ENCODE data around the gene LDLRAD4.

The LDLRAD4 gene

GRCh38 chr18:13573750-13574149 is 355.2 kb downstream of the LDLRAD4 start:
- DNase-seq (ENCODE audit: low spot score): no peak

DNA sequence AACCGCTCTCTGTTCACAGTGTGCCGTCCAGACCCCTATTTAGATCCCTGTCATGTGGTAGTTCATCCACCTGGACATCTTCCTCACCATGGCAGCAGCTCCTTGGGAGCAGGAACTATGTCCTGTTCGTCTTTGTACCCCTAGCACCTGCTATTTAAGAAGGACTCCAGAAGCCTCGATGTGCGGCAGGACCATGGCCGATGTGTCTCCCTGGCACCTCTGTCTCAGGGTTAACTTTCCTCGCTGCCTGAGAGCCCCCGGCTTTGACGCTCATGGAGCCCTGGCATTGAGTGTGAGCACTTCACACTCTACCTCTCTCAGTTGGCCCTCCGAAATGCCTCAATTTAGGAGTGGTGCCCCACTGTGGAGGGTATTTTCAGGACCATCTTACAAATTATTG is 355.8 kb downstream of the LDLRAD4 start:
- DNase-seq (ENCODE audit: low spot score): no peak

DNA sequence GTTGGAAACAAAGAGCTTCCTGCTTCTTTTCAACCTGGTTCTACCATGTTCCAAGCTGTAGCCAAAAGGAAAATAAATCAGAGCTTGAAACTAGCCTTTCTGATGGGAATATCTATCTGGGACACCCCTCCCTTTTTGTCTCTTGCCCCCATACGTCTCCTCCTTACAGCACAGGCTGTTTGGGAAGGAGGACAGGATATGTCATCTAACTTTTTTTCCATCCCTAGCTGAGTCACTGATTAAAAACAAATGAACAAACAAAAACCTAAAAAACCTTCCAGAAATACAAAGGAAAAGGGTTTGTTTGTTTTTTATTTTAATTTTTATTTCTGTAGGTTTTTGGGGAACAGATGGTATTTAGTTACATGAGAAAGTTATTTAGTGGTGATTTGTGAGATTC is 356.2 kb downstream of the LDLRAD4 start:
- no peak for DNase-seq (ENCODE audit: low spot score)

DNA sequence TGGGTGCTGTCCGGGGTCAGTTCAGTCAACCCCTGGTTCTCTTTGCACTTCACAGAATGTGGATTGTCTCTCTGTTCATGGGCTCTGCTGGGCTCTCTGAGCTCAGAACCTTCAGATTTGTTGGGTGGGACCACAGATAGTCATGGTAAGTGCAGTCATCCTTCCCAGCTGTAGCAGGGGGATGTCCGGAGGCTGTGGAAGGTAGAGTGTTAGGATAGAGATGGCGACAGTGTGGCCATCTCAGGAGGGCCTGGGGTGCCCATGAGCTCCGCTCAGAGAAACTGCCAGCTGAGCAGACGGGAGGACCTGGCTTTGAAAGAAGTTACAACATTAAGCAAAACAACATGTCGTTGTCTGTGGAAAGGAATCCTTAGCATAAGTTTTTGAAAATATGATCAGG is 358.0 kb downstream of the LDLRAD4 start:
- DNase-seq (ENCODE audit: low spot score): no peak

- DNase-seq (ENCODE audit: low spot score): no peak
Measured at GRCh38 chr18:13577091-13577697, 358.6 kb downstream of the LDLRAD4 start.

- no peak for DNase-seq (ENCODE audit: low spot score)
Measured at GRCh38 chr18:13577781-13578180, 359.2 kb downstream of the LDLRAD4 start.

DNA sequence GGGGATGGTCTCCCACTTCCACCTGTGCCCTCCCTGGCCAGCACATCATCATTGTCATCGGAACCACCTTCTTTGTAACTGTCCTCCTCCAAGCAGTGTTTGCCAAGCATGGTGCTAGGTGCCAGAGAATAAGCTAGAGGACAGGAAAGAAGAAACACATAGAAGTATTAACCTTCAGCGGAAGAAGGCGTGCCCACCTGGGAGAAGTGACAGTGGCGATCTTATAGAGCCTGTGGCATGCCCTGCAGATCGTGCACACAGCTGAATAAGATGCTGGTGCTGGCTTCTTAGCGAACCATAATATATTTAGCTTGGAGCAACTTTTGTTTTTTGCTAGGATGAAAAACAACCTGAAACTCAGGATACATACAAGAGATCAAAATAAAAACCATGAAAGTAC is 359.8 kb downstream of the LDLRAD4 start:
- DNase-seq (ENCODE audit: low spot score): no peak

GRCh38 chr18:13579874-13580273 is 361.3 kb downstream of the LDLRAD4 start:
- no peak for DNase-seq (ENCODE audit: low spot score)

GRCh38 chr18:13580351-13580750 is 361.8 kb downstream of the LDLRAD4 start:
- DNase-seq (ENCODE audit: low spot score): no peak

- DNase-seq (ENCODE audit: low spot score): no peak
Measured at GRCh38 chr18:13580991-13581390, 362.4 kb downstream of the LDLRAD4 start.

DNA sequence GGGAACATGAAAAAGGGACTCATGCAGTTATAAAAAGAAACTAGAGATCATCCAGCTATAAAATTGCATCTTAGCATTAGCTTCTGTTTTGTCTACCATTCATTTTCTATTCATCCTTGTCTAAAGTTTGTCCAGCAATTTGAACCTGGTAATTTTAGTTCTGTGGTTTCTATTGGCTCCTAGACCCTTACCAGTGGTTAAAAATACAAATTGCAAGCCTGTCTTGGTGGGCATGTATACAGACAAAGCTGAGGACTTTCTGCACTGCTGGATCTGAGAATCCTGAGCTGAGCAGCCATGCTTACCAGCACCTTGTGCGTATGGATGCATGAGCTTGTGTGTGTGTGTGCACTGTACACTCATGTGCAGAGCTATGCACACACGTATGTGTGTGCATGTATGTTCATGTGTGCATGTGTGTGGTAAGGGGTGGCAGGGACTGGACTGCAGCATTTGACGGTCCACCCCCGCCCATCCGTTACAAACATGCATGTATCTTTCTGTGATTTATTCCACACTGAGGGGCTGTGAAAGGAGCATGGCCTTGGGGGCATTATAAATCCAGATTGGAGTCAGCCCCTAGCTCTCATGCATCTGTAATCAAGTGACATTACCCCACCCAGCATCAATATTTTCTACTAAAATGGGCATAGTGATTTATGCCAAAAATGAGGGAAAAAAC is 363.1 kb downstream of the LDLRAD4 start:
- no peak for DNase-seq (ENCODE audit: low spot score)

- no peak for DNase-seq (ENCODE audit: low spot score)
Measured at GRCh38 chr18:13582178-13582670, 363.7 kb downstream of the LDLRAD4 start.

GRCh38 chr18:13583576-13584550 is 365.3 kb downstream of the LDLRAD4 start:
- no peak for DNase-seq (ENCODE audit: low spot score)

- no peak for DNase-seq (ENCODE audit: low spot score)
Measured at GRCh38 chr18:13584825-13585224, 366.3 kb downstream of the LDLRAD4 start.

GRCh38 chr18:13585379-13586153 is 367.0 kb downstream of the LDLRAD4 start:
- DNase-seq (ENCODE audit: low spot score): no peak

GRCh38 chr18:13587001-13587400 is 368.4 kb downstream of the LDLRAD4 start:
- no peak for DNase-seq (ENCODE audit: low spot score)

- DNase-seq (ENCODE audit: low spot score): no peak
Measured at GRCh38 chr18:13587477-13587876, 368.9 kb downstream of the LDLRAD4 start.

- no peak for DNase-seq (ENCODE audit: low spot score)
Measured at GRCh38 chr18:13587937-13588336, 369.4 kb downstream of the LDLRAD4 start.

- no peak for DNase-seq (ENCODE audit: low spot score)
Measured at GRCh38 chr18:13589316-13589715, 370.8 kb downstream of the LDLRAD4 start.

- no peak for DNase-seq (ENCODE audit: low spot score)
Measured at GRCh38 chr18:13589943-13590342, 371.4 kb downstream of the LDLRAD4 start.

GRCh38 chr18:13592246-13592645 is 373.7 kb downstream of the LDLRAD4 start:
- no peak for DNase-seq (ENCODE audit: low spot score)

- DNase-seq (ENCODE audit: low spot score): no peak
Measured at GRCh38 chr18:13594551-13594950, 376.0 kb downstream of the LDLRAD4 start.

Measured in HuH-7.5 (cell line).